NCI-H510A treated with DMSO at 0.1 percent for 48 hours (cell line): ENCODE measurements around the gene FKBP2.
A peak's percentile ranks its signal among the peaks of the same experiment; 100 is the strongest.

ENCODE experiments used
- DNase-seq: peaks from one replicate; lab custom pipeline; 2025; lab: John Stamatoyannopoulos, UW

Gene FKBP2

DNA sequence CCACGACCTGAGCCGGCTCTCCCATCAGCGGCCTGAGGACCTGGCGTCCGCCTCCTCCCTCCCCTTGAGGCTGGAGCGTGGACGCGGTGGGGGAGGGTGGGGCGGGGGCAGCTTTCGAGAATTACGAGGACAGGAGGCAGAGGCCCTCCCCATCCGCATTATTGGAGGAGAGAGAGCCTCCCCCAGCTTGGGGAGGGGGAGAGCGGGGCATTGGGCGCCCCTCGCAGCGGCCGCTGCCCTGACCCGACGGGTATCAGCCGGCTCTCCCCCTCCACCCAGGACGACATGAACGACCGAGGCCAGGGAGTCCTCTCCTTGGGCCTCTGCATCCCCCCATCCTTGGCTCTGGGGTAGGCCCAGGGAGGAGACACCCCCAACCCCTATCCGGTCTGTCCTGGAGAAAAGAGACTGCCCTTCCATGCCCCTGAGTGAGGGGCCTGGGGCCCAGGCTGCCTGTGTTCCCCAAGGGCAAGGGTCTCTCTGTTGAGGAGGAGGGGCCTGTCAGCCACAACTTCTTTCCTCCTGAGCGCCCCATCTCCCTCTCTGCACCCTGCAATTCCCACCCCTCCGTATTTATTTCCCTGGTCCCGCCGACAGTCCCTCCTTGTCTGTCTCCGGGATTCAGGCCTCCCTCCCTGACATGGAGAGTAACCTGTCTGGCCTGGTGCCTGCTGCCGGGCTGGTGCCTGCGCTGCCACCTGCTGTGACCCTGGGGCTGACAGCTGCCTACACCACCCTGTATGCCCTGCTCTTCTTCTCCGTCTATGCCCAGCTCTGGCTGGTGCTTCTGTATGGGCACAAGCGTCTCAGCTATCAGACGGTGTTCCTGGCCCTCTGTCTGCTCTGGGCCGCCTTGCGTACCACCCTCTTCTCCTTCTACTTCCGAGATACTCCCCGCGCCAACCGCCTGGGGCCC is 45.2 kb downstream of the FKBP2 start:
- peak; percentile 48 for DNase-seq

DNA sequence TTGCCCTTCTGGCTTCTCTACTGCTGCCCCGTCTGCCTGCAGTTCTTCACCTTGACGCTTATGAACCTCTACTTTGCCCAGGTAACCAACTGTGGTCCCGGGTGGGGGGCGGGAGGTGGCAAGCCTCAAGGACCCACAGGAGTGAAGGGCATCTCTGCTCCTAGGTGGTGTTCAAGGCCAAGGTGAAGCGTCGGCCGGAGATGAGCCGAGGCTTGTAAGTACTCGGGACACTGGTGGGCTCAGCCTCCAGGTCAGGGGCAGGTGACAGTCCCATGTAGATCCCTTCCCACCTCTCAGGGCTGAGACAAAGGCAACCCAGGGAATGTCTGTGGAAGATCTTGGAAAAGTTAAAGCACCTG is 45.9 kb downstream of the FKBP2 start:
- no peak for DNase-seq

DNA sequence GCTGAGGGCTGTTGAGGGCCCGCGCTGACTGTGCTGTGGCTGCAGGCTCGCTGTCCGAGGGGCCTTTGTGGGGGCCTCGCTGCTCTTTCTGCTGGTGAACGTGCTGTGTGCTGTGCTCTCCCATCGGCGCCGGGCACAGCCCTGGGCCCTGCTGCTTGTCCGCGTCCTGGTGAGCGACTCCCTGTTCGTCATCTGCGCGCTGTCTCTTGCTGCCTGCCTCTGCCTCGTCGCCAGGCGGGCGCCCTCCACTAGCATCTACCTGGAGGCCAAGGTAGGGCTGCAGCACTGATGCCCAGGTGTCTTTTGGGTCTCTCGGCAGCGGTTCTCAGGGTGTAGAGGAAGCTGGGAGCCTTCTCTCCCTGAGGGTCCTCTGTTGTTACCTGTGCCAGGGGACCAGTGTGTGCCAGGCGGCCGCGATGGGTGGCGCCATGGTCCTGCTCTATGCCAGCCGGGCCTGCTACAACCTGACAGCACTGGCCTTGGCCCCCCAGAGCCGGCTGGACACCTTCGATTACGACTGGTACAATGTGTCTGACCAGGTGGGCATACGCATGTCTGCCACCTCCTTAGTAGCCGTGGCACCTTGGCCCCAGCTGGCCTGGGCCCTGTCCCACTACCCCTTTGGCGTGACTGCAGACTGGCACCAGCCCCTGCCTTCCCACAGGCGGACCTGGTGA is 46.9 kb downstream of the FKBP2 start:
- no peak for DNase-seq

DNA sequence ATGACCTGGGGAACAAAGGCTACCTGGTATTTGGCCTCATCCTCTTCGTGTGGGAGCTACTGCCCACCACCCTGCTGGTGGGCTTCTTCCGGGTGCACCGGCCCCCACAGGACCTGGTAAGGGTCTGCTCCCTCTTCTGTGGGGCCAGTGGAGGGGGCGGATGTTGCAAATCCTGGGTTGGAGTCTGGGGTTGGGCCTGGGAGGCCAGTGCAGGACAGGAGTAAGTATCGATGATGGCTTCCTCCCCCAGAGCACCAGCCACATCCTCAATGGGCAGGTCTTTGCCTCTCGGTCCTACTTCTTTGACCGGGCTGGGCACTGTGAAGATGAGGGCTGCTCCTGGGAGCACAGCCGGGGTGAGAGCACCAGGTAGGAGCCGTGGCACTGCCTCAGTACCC is 47.5 kb downstream of the FKBP2 start:
- DNase-seq: no peak

DNA sequence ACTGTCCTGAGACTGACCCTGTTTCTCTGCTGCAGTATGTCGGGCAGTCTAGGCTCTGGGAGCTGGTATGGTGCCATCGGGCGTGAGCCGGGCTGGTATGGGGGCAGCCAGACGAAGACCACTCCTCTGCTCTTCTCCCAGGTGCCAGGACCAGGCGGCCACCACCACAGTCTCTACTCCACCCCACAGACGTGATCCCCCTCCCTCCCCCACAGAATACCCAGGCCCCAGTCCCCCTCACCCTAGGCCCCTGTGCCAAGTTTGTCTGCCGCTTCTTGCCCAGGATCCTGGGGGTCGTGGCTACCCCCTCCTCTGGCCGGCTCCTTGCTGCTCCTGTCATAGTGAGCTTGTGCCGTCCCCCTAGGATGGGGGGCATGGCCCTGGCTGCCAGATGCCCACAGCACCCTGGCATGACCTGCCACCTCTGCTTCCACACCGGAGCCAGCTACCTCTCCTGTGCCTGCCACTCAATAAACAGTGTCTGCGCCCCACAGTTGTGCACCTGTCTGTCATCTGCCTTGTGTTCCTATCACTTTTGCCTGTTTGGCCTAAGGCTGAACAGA is 48.2 kb downstream of the FKBP2 start:
- no peak for DNase-seq

DNA sequence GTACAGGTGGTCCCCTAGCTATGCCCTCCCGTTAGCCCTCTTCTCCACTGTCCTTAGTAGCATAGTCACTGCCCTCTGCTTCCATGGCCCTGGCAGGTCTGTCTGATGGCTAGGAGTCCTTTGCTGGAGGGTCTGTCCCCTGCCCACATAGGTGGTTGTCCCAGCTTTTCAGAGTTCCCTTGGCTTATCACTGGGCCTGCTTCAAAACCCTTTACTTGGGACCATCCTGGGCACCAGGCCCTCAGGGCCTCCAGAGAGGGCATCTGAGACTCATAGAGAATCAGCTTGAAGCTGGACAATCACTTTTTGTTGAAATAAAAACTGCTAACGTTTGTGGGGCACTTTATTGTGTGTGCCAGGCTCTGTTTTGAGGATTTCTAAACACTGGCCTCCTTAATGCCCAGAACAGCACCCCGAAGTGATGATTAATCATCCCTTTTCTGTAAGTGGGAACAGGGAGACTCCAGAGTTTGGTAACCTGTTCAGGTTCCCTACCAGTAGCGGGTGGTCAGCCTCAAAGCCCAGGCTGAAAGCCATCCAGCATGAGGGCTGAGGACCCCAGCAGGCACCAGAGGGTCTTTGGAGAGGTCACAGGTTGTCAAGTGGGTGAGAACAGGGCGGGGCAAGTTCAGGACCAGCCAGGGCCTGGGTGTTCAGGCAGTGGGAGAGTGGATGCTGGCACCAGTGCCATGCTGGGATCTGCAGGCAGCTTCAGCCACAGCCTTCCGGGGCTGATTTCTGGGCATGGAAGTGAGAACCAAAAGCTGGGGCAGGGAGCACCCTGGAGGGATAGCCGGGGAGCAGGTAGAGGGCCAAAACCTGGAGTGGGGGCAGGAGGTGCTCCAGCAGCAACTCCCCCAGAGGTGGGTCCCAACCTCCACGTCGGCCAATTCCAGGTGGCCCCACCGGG is 49.7 kb downstream of the FKBP2 start:
- DNase-seq: no peak

DNA sequence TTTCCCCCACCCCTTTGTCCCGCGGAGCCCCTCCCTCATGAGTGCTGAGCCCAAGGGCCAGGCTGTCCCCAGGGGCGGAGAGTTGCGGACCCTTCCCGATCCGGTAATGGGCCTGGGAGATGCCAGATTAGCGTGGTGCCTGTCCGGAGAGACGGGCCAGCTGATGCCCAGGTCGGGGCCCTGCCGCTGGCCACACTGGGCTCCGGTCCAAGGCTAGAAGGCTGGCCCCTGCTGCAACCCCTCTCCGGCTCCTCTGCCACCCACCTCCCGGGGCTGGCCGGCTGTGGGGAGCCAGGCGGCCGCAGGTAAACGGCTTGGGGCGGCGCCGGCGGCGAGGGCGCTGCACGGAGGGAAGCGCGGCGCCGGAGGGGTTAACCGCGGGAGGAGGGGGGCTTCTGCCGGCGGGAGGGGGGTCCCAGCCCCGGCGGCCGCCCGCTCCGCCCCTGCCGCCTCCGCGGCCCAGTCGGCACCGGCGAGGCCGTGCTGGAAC is 50.4 kb downstream of the FKBP2 start, which contains the start of gene KCNK4:
KCNK4 (plus strand) TSS at position 41 of the 490 bp plus-strand sequence. CDS start 1,717 bp downstream, outside the sequence.
- no peak for DNase-seq

DNA sequence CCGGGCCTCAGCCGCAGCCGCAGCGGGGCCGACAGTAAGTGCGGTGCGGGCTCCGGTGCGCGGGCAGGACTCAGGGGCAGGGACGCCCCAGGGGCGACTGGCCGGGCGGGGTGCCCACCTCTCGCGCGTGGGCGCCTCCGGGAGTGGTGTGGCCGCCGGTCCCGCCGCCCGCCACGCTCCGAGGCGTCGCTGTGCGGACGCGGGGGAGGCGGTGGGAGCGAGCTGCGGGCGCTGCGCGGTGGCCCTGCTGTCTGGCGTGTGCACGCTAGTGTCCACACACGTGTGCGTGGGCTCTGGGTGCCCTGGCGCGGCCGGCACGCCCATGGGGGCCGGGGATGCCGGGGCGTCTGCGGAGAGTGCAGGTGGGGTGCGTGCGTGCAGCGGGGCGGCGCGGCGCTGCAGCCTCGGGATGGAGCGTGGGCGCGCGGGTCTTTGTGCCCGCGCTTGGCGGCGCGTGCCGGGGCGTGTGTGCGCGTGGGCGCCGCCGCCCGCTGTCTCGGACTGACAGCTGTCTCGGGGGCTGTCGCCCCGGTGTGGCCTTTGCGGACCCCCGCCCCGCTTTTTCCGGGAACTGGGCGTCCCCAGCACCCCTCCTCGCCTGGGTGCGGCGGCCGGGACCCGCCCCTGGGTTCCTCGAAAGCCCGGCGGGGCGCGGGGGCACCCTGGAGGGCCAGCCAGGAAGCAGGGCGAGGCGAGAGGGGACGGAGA is 51.0 kb downstream of the FKBP2 start:
- no peak for DNase-seq

DNA sequence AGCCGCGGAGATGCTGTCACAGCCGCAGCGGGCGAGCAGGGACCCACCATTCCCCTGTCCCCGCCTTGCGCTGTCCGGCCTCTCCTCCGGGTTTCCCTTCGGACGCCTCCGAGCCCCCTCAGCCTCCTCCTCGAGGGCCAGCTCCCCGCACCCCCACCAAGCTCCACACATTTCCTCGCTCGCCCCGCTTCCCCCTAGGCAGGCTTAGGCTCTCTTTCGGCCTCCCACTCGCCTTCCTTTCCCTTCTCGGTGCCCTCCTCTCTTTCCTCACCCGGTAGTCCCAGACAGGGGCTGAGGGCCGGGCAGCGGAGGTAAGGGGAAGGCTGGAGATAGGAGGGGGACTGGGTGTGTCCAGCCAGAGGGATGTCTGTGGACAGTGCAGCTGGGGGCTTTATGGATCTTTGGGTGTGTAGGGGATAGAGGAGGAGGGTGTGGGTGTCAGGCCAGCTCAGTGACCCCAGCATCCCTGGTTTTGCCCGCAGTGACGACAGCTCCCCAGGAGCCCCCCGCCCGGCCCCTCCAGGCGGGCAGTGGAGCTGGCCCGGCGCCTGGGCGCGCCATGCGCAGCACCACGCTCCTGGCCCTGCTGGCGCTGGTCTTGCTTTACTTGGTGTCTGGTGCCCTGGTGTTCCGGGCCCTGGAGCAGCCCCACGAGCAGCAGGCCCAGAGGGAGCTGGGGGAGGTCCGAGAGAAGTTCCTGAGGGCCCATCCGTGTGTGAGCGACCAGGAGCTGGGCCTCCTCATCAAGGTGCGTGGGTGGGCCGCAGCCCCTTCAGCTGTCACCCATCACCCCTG is 51.8 kb downstream of the FKBP2 start:
- DNase-seq: no peak
